ENCODE results near the gene GRIK3.

GRIK3 gene

DNA sequence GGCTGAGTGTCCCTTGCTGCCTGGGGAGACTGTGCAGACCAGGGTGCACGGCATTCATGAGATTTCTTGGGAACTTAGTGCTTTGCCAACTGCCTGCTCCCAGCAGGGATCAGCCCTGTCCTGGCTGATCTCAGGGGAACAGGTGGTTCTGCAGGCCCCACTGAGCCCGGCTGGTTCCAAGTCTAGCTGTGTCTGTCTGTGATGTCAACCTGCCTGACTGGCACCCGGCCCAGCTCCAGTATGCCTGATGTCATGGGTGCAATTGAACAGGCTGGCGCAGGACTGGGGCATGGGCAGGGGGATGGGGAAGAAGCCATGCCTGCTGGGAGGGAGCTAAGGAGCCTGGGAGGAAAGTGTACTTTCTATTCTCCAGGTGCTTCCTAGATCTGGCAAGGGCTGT is 227.1 kb downstream of the GRIK3 start:
- TF ChIP-seq, protein P1, sequence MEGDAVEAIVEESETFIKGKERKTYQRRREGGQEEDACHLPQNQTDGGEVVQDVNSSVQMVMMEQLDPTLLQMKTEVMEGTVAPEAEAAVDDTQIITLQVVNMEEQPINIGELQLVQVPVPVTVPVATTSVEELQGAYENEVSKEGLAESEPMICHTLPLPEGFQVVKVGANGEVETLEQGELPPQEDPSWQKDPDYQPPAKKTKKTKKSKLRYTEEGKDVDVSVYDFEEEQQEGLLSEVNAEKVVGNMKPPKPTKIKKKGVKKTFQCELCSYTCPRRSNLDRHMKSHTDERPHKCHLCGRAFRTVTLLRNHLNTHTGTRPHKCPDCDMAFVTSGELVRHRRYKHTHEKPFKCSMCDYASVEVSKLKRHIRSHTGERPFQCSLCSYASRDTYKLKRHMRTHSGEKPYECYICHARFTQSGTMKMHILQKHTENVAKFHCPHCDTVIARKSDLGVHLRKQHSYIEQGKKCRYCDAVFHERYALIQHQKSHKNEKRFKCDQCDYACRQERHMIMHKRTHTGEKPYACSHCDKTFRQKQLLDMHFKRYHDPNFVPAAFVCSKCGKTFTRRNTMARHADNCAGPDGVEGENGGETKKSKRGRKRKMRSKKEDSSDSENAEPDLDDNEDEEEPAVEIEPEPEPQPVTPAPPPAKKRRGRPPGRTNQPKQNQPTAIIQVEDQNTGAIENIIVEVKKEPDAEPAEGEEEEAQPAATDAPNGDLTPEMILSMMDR (IDR thresholded peaks at IDR 0.05; ENCODE audit: insufficient read depth, missing control alignments), result no peak
- DNase-seq (ENCODE audit: insufficient read length, low spot score) (no peak), FAIRE-seq (no peak)

DNA sequence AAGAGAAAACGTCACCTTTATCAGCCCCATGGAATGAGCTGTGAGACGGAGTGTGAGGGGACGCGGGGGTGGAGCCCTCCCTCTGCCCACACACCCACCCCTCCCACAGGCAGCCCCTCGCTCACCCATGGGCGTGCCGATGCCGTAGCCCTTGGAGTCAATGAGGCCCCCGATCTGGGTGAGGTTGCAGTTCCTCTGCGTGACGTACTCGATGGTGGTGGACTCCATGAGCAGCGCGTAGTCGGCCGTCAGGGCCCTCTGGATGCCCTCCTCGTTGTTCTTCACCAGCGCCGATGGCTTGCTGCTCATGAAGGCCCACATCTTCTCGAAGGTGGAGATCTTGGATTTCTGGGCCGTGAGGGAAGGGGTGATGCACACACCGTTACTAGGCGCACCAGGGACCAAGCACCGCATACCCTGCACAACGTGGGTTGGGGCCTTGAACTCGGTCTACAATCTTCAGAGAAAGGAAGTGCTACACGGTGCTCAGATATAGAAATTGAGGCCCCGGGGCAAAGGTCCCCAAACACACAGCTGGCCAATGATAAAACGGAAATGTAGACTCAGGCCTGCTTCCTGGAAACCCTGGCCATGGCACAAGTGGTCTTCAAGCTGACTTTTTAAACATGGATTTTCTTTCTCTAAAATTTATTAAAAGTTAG is 228.2 kb downstream of the GRIK3 start:
- no peak for FAIRE-seq
- no peak for DNase-seq (ENCODE audit: insufficient read length, low spot score)
- TF ChIP-seq, protein P1 (IDR thresholded peaks at IDR 0.05; ENCODE audit: insufficient read depth, missing control alignments), result no peak

DNA sequence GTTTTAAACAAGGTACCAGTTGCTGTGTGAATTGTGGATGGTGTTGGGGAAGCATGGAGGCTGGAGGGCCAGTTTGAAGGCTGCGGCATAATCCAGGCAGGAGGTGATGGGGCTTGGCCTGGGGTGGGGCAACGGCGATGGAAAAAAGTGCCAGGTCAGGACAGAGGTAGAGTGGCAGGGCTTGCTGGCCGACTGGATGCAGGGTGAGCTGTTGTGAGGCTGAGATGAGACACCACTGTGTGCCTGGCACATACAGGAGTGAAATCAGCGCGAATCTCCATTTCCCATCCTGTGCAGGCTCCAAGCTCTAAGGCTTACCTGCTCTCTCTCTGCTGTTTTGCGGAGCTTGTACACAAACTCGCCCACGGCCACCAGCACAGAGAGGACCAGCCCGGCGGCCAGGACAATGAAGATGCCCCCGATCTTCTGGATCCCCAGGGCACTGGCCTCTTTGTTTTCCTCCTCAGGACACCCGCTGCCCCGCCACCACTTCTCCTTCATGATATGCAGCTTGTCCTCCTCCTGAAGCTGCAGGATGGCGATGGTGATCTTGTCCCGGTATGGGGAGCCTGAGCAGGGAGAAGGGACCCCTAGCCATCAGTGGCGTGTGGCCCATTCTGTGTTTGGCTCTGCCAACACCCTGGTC is 229.5 kb downstream of the GRIK3 start:
- TF ChIP-seq, protein P1 (IDR thresholded peaks at IDR 0.05; ENCODE audit: insufficient read depth, missing control alignments), result no peak
- DNase-seq (ENCODE audit: insufficient read length, low spot score), result no peak
- FAIRE-seq, result no peak

DNA sequence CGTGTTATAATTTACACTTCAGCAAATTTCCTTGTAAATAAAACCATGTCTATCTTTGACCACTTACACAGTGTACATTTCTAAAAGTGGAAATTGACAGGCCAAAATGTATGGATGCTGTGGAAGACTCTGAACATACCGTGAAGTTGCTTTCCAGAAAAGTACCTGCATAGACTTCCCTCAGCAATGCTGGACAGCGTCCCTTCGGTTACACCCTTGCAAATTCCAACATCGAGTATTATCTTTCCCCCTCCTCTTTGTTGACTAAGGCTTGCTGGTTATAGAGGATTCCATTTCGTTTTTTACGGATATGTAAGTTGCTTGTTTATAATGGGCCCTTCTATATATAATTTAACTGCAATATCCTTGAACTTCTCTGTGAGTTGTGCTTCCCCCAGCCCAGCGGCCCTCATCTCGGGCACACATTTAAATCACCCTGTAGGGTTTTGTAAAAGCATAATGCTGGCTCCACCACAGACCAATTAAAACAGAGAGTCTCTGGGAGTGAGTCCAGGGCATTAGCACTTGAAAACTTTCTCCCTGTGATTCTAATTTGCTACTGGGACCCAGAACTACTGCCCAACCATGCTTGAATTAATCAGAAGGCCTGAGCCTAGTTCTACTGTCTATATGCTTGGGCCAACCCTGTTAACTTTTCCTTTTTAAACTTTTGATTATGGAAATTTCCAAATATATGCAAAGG is 230.3 kb downstream of the GRIK3 start:
- TF ChIP-seq, protein P1 (IDR thresholded peaks at IDR 0.05; ENCODE audit: insufficient read depth, missing control alignments), result no peak
- no peak for FAIRE-seq

DNA sequence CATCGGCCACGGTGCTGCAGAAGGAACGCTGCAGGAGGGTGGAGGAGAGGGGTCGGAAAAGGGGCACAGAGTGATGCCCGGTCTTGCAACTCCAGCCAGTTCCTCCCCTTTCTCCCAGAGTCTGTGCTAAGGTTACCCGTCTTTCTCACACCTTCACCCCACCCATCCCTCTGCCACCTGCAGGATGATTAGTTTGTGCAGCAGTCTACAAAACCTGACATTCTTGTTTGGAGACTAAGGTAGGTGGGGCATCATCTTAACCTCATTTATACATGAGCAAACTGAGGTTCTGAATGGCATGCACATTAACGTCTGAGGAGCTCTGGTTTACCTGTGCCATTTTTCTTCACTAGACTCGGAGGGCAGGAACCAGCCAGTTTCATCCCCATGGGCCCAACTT is 232.3 kb downstream of the GRIK3 start:
- DNase-seq (ENCODE audit: insufficient read length, low spot score), result no peak
- FAIRE-seq, result no peak

More for the DNA sequence above, 230.3 kb downstream of the GRIK3 start:
- DNase-seq (ENCODE audit: insufficient read length, low spot score), result no peak

DNA sequence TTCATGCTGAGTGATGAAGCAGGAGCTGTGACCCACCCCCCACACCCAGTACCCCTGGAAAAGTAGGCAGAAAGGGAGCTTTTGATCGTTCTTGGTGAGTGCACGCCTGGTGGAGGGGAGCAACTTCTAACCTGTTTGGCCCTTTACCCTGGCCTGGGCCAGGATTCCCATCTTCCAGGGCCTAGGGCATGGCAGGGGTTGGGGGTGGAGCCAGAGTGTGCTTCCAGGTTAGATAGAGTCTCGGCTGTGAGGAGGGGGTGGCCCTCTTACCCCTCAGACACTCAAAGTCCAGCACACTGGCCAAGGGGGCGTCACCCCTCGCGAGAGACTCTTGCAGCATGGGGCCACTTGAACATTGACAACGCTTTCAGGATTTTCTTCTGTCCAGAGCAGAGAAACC is 236.6 kb downstream of the GRIK3 start:
- DNase-seq (ENCODE audit: insufficient read length, low spot score) (no peak), FAIRE-seq (no peak)
- TF ChIP-seq, protein P1 (IDR thresholded peaks at IDR 0.05; ENCODE audit: insufficient read depth, missing control alignments), result no peak

More for the DNA sequence above, 232.3 kb downstream of the GRIK3 start:
- TF ChIP-seq, protein P1 (IDR thresholded peaks at IDR 0.05; ENCODE audit: insufficient read depth, missing control alignments), result no peak
